PC-3 (cell line): ENCODE data around the gene ENTPD1.

ENCODE experiments used
- EZH2 ChIP-seq: fragments of 300-600 bp; sonication (generic); IDR thresholded peaks from one replicate; pipeline ENCODE4 v1.6.1; 2017; ENCODE audit warnings: antibody characterized with exemption, mild to moderate bottlenecking, low read length; ENCODE audit not compliant: unreplicated experiment
- TF ChIP-seq, protein P1 (sequence below): fragments of 300-600 bp; sonication (generic); conservative IDR thresholded peaks from 2 replicates; pipeline ENCODE4 v1.5.1; 2017; ENCODE audit warnings: antibody characterized with exemption, low read depth, mild to moderate bottlenecking, low read length

DNA sequence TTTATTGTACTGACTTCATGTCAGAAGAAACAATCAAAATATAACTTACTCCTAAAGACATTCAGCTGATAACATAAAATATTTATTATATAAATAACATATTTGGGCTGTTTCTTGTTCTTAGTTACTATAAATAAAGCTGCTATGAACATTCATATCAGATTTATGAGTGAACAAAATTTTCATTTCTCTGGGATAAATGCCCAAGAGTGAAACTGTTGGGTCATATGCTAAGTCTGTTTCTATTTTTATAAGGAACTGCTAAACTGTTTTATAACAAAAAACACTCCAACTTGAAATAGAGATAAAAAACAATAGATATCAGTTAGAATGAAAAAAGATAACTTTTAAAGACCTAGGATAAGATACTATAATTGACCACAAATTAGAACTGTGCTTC is 125.4 kb downstream of the ENTPD1 start:
- TF ChIP-seq, protein P1, sequence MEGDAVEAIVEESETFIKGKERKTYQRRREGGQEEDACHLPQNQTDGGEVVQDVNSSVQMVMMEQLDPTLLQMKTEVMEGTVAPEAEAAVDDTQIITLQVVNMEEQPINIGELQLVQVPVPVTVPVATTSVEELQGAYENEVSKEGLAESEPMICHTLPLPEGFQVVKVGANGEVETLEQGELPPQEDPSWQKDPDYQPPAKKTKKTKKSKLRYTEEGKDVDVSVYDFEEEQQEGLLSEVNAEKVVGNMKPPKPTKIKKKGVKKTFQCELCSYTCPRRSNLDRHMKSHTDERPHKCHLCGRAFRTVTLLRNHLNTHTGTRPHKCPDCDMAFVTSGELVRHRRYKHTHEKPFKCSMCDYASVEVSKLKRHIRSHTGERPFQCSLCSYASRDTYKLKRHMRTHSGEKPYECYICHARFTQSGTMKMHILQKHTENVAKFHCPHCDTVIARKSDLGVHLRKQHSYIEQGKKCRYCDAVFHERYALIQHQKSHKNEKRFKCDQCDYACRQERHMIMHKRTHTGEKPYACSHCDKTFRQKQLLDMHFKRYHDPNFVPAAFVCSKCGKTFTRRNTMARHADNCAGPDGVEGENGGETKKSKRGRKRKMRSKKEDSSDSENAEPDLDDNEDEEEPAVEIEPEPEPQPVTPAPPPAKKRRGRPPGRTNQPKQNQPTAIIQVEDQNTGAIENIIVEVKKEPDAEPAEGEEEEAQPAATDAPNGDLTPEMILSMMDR: no peak
- no peak for TF ChIP-seq EZH2
